GM12875 (cell line): ENCODE results near the gene JADE2.

ENCODE experiments used
- H3K4me3 ChIP-seq: one replicate; pipeline ENCODE4 v1.5.1; 2011; ENCODE audit warnings: low read depth, low read length, control low read depth
- TF ChIP-seq, protein P1 (sequence below): IDR thresholded peaks from 2 replicates; pipeline ENCODE4 v1.5.1; 2011; ENCODE audit warnings: low read depth, mild to moderate bottlenecking, control low read depth, inconsistent platforms, low read length, moderate library complexity, borderline replicate concordance; ENCODE audit not compliant: insufficient read depth

JADE2 gene

DNA sequence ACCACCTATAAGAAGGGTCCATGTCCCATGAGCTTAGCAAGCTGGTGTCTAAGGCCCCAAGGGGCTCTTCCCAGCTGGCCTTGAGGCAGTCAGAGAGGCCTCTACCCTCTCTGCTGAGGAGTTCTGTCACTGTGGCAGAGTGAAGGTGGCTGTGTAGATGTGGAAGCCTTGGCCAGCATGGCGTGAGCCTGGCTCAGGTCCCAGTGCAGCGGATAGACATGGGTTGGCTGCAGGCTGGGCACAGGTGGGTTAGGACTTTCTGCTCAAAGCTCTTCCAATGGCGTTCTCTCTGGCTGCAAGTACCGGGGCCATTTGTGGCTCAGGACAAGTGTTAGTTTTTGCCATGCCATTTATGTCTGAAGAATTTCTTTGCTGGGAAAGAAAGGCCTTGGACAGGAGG lies 47.3 kb downstream of the JADE2 start:
- TF ChIP-seq, protein P1, sequence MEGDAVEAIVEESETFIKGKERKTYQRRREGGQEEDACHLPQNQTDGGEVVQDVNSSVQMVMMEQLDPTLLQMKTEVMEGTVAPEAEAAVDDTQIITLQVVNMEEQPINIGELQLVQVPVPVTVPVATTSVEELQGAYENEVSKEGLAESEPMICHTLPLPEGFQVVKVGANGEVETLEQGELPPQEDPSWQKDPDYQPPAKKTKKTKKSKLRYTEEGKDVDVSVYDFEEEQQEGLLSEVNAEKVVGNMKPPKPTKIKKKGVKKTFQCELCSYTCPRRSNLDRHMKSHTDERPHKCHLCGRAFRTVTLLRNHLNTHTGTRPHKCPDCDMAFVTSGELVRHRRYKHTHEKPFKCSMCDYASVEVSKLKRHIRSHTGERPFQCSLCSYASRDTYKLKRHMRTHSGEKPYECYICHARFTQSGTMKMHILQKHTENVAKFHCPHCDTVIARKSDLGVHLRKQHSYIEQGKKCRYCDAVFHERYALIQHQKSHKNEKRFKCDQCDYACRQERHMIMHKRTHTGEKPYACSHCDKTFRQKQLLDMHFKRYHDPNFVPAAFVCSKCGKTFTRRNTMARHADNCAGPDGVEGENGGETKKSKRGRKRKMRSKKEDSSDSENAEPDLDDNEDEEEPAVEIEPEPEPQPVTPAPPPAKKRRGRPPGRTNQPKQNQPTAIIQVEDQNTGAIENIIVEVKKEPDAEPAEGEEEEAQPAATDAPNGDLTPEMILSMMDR: no peak
- H3K4me3 ChIP-seq: no peak overlapping the region

DNA sequence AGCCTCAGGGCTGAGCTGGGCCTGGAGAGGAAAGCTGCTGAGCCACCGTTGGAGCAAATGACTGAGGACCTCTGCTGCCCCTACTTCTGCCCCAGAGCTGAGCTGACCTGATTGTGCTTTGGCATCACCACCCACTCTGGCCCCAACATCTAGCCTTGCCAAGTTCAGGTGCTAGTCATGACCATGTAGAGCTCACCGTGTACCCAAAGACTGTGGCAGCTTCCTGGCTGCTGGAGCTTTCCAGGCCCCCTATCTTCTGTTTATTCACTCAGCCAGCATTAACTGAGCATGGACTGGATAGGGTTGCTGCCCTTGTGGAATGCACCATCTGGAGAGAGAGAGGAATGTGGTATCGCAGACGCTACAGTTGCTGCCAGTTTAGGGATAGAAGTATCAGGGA lies 49.1 kb downstream of the JADE2 start:
- no peak overlapping the region for H3K4me3 ChIP-seq
- TF ChIP-seq, protein P1: no peak

DNA sequence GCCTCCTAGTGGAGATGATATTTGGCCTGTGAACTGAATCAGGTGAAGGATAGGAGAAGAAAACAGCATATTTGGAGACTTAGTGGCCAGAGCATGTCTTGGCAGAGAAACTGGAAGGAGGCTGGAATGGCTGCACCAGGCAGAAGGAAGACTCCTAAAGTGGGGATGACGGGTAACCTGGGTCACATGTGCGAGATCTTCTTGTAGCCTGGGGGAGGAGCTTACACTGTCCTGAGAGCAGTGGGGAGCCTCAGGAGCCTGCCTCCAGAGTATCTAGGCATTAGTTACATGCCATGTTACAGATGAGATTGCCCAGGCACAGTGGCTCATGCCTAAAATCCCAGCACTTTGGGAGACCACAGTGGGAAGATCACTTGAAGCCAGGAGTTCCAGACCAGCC lies 49.8 kb downstream of the JADE2 start:
- TF ChIP-seq, protein P1: no peak
- no peak overlapping the region for H3K4me3 ChIP-seq

DNA sequence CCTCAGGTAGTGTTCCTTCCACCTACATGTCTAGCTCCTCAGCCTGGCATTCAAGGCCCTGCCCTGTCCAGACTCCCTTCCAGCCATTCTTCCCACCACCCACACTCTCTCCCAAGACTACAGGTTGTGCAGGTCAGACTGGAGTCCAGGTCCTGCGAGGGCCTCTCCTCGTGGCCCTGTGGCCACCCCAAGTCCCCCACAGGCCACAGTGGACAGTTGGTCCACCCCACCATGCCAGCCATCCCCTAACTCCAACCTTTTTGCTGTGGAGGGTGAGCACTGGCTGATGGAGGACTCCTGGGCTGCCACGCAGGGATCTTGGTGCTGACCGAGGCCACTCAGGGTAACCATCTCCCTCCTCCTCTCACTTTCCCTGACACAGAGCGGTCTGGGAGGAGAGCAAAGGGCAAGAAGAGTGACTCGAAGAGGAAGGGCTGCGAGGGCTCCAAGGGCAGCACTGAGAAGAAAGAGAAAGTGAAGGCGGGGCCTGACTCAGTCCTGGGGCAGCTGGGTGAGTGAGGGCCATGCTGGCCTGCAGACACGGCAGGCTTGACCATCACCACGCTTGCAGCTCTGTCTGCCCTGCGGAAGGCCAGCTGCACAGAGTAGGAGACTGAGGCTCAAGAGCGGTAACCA lies 51.0 kb downstream of the JADE2 start:
- H3K4me3 ChIP-seq: no peak overlapping the region
- TF ChIP-seq, protein P1: no peak

DNA sequence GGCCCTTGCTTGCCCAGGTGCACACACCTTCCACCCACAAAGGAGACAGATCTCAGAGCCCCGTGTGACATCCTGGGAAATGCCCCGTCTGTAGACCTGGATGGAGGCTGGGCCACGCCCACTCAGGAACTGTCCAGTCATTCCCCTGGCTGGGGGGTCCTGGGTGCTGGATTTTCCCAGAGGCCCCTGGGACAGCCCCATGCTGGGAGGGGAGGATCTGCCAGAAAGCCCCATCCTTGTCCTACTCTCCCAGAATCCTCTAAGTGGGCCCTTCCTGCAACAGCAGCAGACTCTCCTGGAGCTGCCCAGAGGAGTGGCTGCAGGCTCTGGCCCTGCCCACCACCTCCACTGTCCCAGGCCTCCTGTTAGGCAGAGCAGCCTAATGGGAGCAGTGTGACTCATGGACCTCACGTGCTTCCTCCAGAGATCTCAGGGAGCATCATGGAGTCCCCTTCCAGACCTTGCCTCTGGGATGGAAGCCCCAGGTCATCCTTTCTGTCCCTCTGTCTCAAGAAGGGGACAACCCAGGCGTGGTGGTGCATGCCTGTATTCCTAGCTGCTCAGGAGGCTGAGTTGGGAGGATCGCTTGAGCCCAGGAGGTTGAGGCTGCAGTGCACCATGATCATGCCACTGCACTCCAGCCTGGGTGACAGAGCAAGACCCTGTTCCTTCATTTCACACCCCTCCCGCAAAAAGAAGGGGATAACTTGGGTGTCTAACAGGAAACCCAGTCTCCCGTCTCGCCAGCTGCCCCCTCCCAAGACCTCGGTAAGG lies 51.7 kb downstream of the JADE2 start:
- no peak overlapping the region for H3K4me3 ChIP-seq
- TF ChIP-seq, protein P1: no peak

DNA sequence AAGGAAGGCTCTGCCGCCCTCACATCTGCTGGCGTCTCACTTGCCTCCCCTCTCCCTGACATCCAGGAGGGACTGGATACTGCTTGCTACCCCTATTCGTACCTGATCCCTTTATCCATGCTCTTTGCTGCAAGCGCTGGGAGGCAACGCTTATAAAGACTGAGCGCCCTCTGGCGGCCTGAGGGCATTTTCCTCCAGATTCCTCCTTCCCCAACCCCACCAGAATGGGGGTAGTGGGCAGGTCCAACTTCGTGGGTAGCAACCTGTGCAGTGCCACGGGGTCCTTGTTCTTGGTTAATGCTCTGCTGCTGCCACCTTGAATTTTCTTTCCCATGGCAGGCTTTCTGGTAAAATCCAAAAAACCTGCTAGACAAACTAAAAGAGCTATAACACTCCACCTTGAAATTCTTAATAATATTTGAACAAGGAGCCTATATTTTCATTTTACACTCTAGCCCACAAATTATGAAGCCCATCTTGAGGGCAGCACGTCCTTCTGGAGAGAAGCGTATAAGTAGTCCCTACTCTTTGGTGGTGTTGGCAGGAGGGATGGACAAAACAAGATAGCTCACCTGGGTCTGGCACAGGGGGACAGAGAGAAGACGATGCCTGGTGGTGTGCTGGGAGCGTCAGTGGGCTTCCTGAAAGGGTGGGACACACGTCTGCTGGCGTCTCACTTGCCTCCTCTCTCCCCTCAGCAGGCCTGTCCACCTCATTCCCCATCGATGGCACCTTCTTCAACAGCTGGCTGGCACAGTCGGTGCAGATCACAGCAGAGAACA lies 52.5 kb downstream of the JADE2 start:
- H3K4me3 ChIP-seq: no peak overlapping the region
- TF ChIP-seq, protein P1: peak; percentile 81; the same call in 1 of the 2 replicates
